ENCODE measurements around the gene RAB17. TPM values are rescaled to one million over a fixed set of nuclear protein-coding genes. Genes with fewer than 3 reads are reported as not detected.

RAB17 gene
- total and polyA plus RNA-seq, 10 donors: 0.24 to 2.2 (median 0.67) TPM; not detected in 3

- intact Hi-C loops (cut with DNase I; ENCODE audit: low total_unique reads): no loop called here
- 83 to 96% (median 90%) methylated on average over 9 of the region's 9 CpGs for WGBS, 5 donors
- no peak for TF ChIP-seq CTCF (IDR thresholded peaks at IDR 0.05 in 8 of 11, conservative IDR thresholded peaks at IDR 0.05 in 3 of 11)
- TF ChIP-seq POLR2A (IDR thresholded peaks at IDR 0.05): no peak
- TF ChIP-seq POLR2AphosphoS5 (IDR thresholded peaks at IDR 0.05): no peak
- Histone ChIP-seq H3K27me3 (replicated peaks in 1 of 7) (peaks cover 0 to 30% (median 0%) of the 10 kb centered on the region in 7 donors), H3K36me3 (no peaks in the 10 kb centered on the region), H3K9me3 (no peaks in the 10 kb centered on the region), H3K4me3 (no peak overlapping the region), H3K27ac (no peak overlapping the region), H3K4me1 (peaks cover 0 to 16% (median 3%) of the 10 kb centered on the region in 6 donors)
- peak; percentile 62 for DNase-seq
Measured at GRCh38 chr2:237536617-237537016, 53.9 kb downstream of the RAB17 start.

GRCh38 chr2:237536083-237536415 lies 54.5 kb downstream of the RAB17 start:
- Histone ChIP-seq H3K4me1 (peaks cover 0 to 11% (median 3%) of the 10 kb centered on the region in 6 donors), H3K36me3 (no peaks in the 10 kb centered on the region), H3K9me3 (no peaks in the 10 kb centered on the region), H3K4me3 (no peak overlapping the region), H3K27me3 (replicated peaks in 1 of 7) (peaks cover 0 to 30% (median 0%) of the 10 kb centered on the region in 7 donors), H3K27ac (no peak overlapping the region)
- DNase-seq: peak; percentile 22
- WGBS, 5 donors: 76 to 100% (median 91%) methylated on average over 4 to 5 of the region's 5 CpGs
- TF ChIP-seq POLR2A (IDR thresholded peaks at IDR 0.05): no peak
- TF ChIP-seq CTCF (IDR thresholded peaks at IDR 0.05 in 8 of 11, conservative IDR thresholded peaks at IDR 0.05 in 3 of 11): no peak
- no peak for TF ChIP-seq POLR2AphosphoS5 (IDR thresholded peaks at IDR 0.05)
- intact Hi-C loops (cut with DNase I; ENCODE audit: low total_unique reads): no loop called here

- peaks cover 0 to 6% (median 1%) of the 10 kb centered on the region in 6 donors for H3K4me1 ChIP-seq
- no peaks in the 10 kb centered on the region for H3K9me3 ChIP-seq
- 81 to 89% (median 82%) methylated on average over 8 of the region's 8 CpGs for WGBS, 5 donors
- intact Hi-C loops (cut with DNase I; ENCODE audit: low total_unique reads): no loop called here
- TF ChIP-seq POLR2A (IDR thresholded peaks at IDR 0.05) (no peak), CTCF (IDR thresholded peaks at IDR 0.05 in 8 of 11, conservative IDR thresholded peaks at IDR 0.05 in 3 of 11) (no peak), POLR2AphosphoS5 (IDR thresholded peaks at IDR 0.05) (no peak)
- H3K36me3 ChIP-seq: no peaks in the 10 kb centered on the region
- no peak overlapping the region for H3K27ac ChIP-seq
- peak; percentile 41 for DNase-seq
- H3K4me3 ChIP-seq: no peak overlapping the region
- H3K27me3 ChIP-seq (replicated peaks in 1 of 7): peaks cover 0 to 30% (median 0%) of the 10 kb centered on the region in 7 donors
Measured at GRCh38 chr2:237535385-237536082, 55.0 kb downstream of the RAB17 start.

- H3K9me3 ChIP-seq: no peaks in the 10 kb centered on the region
- H3K36me3 ChIP-seq: no peaks in the 10 kb centered on the region
- 94 to 100% (median 100%) methylated on average over 1 of the region's 1 CpG for WGBS, 5 donors
- H3K27ac ChIP-seq: no peak overlapping the region
- H3K4me3 ChIP-seq: no peak overlapping the region
- no peak for DNase-seq
- intact Hi-C loops (cut with DNase I; ENCODE audit: low total_unique reads): no loop called here
- peaks cover 0 to 30% (median 0%) of the 10 kb centered on the region in 7 donors for H3K27me3 ChIP-seq (replicated peaks in 1 of 7)
- peaks cover 0 to 7% (median 0%) of the 10 kb centered on the region in 6 donors for H3K4me1 ChIP-seq
- TF ChIP-seq CTCF (IDR thresholded peaks at IDR 0.05 in 8 of 11, conservative IDR thresholded peaks at IDR 0.05 in 3 of 11) (no peak), POLR2A (IDR thresholded peaks at IDR 0.05) (no peak), POLR2AphosphoS5 (IDR thresholded peaks at IDR 0.05) (no peak)
Measured at GRCh38 chr2:237534380-237534779, 56.2 kb downstream of the RAB17 start.

All from spleen (tissue), 11 donors.